ENCODE data around the gene GPRC5C. TPM values are rescaled to one million over a fixed set of nuclear protein-coding genes. Genes with fewer than 3 reads are reported as not detected.

The GPRC5C gene
- total and polyA plus RNA-seq, 2 of the 13 experiments (the other 11 are each of a cell fraction or from before 2014, with no cell fraction given): 85.6 to 300 TPM

GRCh38 chr17:74441537-74441936, 9.6 kb downstream of the GPRC5C start:
- no peak for DNase-seq (ENCODE audit: low spot score)
- CTCF ChIA-PET (ENCODE audit: low intra/inter-chr PET ratio, low total read pairs): no interaction called here
- peaks cover 49% of the 10 kb centered on the region for H3K4me1 ChIP-seq (ENCODE audit: insufficient read depth, low read length)
- H2AFZ ChIP-seq (ENCODE audit: low read length): no peak overlapping the region
- H3K79me2 ChIP-seq (ENCODE audit: insufficient read depth, low read length): peaks cover 32% of the 10 kb centered on the region
- no peaks in the 10 kb centered on the region for H3K27me3 ChIP-seq (ENCODE audit: control insufficient read depth in 1 of 2, insufficient read depth in 2 of 2, low read length in 2 of 2)
- WGBS (ENCODE audit: low lambda C conversion rate): 93% methylated on average over 7 of the region's 7 CpGs
- 0 out of 2 replicates have a peak, but pooled peaks have one; percentile 16 for TF ChIP-seq POLR2G (IDR thresholded peaks at IDR 0.05; ENCODE audit: low read depth, low read length)
- peak; percentile 13 for TF ChIP-seq TEAD3 (CRISPR knock-in tag; optimal IDR thresholded peaks at IDR 0.05; ENCODE audit: borderline replicate concordance)
- TF ChIP-seq ZBTB33 (CRISPR knock-in tag; IDR thresholded peaks at IDR 0.05): no peak
- TF ChIP-seq ZNF770 (CRISPR knock-in tag; IDR thresholded peaks at IDR 0.05): peak; percentile 94
- TF ChIP-seq YEATS2 (CRISPR knock-in tag; IDR thresholded peaks at IDR 0.05; ENCODE audit: borderline replicate concordance): no peak
- TF ChIP-seq, protein P1, sequence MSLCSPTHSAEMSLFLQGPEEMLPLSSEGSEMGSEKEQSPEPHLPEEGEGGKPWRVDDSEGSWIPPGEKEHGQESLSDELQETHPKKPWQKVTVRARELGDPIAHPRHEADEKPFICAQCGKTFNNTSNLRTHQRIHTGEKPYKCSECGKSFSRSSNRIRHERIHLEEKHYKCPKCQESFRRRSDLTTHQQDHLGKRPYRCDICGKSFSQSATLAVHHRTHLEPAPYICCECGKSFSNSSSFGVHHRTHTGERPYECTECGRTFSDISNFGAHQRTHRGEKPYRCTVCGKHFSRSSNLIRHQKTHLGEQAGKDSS (CRISPR knock-in tag; IDR thresholded peaks at IDR 0.05; ENCODE audit: borderline replicate concordance, low read depth): no peak
- TF ChIP-seq TMF1 (CRISPR knock-in tag; IDR thresholded peaks at IDR 0.05; ENCODE audit: low read depth): no peak
- TF ChIP-seq KLF9 (CRISPR knock-in tag; IDR thresholded peaks at IDR 0.05; ENCODE audit: low read depth): no peak
- TF ChIP-seq, protein P2, sequence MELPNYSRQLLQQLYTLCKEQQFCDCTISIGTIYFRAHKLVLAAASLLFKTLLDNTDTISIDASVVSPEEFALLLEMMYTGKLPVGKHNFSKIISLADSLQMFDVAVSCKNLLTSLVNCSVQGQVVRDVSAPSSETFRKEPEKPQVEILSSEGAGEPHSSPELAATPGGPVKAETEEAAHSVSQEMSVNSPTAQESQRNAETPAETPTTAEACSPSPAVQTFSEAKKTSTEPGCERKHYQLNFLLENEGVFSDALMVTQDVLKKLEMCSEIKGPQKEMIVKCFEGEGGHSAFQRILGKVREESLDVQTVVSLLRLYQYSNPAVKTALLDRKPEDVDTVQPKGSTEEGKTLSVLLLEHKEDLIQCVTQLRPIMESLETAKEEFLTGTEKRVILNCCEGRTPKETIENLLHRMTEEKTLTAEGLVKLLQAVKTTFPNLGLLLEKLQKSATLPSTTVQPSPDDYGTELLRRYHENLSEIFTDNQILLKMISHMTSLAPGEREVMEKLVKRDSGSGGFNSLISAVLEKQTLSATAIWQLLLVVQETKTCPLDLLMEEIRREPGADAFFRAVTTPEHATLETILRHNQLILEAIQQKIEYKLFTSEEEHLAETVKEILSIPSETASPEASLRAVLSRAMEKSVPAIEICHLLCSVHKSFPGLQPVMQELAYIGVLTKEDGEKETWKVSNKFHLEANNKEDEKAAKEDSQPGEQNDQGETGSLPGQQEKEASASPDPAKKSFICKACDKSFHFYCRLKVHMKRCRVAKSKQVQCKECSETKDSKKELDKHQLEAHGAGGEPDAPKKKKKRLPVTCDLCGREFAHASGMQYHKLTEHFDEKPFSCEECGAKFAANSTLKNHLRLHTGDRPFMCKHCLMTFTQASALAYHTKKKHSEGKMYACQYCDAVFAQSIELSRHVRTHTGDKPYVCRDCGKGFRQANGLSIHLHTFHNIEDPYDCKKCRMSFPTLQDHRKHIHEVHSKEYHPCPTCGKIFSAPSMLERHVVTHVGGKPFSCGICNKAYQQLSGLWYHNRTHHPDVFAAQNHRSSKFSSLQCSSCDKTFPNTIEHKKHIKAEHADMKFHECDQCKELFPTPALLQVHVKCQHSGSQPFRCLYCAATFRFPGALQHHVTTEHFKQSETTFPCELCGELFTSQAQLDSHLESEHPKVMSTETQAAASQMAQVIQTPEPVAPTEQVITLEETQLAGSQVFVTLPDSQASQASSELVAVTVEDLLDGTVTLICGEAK (IDR thresholded peaks at IDR 0.05): no peak
- TF ChIP-seq, protein P2 (CRISPR knock-in tag; IDR thresholded peaks at IDR 0.05): no peak
- no peak for TF ChIP-seq GFI1 (CRISPR knock-in tag; IDR thresholded peaks at IDR 0.05; ENCODE audit: borderline replicate concordance)
- H3K9ac ChIP-seq (ENCODE audit: insufficient read depth, low read depth, low read length): no peak overlapping the region
- 0 out of 2 replicates have a peak, but pooled peaks cover 5% of the 10 kb centered on the region for H3K9me3 ChIP-seq (ENCODE audit: low read length)
- in situ Hi-C loops (cut with HindIII; ENCODE audit: extremely low pct_ligation_motif_present, low pct_unique_long_range_greater_than_20kb): loop anchor here (25.0 kb wide), 2 partner anchors 654 to 1154 kb away; no protein-coding TSS in a partner anchor
- no TSS peak for BruUV-seq (replicated peaks)
- intact Hi-C loops (cut with micrococcal nuclease; ENCODE audit: unreplicated experiment): no loop called here
- no peak for ATAC-seq
- no peak overlapping the region for H3K4me2 ChIP-seq (ENCODE audit: low read depth, low read length)
- H3K27ac ChIP-seq (ENCODE audit: extremely low read length, insufficient read depth, low read length): peak overlapping the region; percentile 96
- FAIRE-seq: no peak
- peaks cover 28% of the 10 kb centered on the region for H4K20me1 ChIP-seq (ENCODE audit: insufficient read depth, low read length)
- peaks cover 31 to 55% of the 10 kb centered on the region in 2 experiments for H3K36me3 ChIP-seq (replicated peaks in 1 of 2; ENCODE audit: control insufficient read depth in 1 of 2, insufficient read depth in 2 of 2, low read length in 2 of 2)
- POLR2A ChIA-PET: interaction anchor here (1.0 to 5.6 kb wide), 3 partner anchors 8 to 12 kb away, joined by 3 to 126 read pairs (median 86); no protein-coding TSS in a partner anchor
- no peak overlapping the region for H3K4me3 ChIP-seq (replicated peaks in 1 of 3; ENCODE audit: insufficient read depth in 1 of 3, low read depth in 2 of 3, low read length in 3 of 3)

Measured in HepG2 (cell line).